Activated CD4-positive, CD25-positive, alpha-beta regulatory T cell treated with anti-CD3 and anti-CD28 coated beads, Interleukin-2, amount 50 U/mL, for 72 hours (primary cell): ENCODE measurements around the gene C6orf15.
A peak's percentile ranks its signal among the peaks of the same experiment; 100 is the strongest.

Experiments used
- DNase-seq: peaks from one replicate; pipeline ENCODE4 v3.0.0; 2021

Gene C6orf15

DNA sequence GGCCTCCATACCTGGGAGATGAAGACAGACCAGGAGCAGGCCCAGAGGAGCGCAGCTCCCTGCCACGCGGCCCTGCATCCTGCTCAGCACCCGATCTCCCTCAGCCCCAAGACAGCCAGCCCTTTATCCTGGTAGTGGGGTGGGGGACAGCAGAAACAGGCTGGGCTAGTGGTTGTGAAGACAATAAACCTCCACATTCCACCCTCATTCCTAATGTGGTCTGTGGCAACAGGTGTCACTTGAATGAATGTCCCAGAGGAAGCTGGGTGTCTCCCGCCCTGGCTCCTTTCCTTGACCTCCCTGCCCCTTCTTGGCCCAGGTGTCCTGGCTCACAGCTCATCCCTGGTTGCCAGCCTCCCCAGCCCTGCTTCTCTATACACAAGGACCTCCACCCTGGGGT is at the start of gene C6orf15:
Gene C6orf15, minus strand, starts transcription at position 98 of the 400 bp plus-strand sequence. Its CDS starts 20 bp downstream, at position 78.
- DNase-seq, result no peak

DNA sequence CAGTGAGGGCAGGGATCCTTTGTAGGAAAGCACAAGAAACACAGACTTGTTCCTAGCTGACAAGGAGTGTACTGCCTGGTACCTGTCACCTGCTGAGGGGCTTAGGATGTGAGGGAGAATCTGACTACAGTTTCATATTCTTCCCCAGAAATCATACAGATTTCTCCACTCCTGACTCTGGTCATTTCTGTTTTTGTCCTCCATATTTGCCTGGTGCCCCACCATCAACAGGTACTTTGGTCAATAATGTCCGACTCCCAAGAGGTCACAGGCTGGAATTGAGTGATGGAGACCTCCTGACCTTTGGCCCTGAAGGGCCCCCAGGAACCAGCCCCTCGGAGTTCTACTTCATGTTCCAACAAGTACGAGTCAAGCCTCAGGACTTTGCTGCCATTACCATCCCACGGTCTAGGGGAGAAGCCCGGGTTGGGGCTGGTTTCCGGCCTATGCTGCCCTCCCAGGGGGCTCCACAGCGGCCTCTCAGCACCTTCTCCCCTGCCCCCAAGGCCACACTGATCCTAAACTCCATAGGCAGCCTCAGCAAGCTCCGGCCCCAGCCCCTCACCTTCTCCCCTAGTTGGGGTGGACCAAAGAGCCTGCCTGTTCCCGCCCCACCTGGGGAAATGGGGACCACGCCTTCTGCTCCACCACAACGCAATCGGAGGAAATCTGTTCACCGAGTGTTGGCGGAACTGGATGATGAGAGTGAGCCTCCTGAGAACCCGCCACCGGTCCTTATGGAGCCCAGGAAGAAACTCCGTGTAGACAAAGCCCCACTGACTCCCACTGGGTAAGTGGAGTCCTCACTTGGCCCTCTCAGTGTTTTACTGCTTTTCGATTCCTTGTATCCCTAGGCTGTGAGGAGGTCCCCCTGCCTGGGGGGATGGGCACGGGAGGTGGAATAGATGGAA is 49.1 kb upstream of the C6orf15 start:
- DNase-seq, result no peak

DNA sequence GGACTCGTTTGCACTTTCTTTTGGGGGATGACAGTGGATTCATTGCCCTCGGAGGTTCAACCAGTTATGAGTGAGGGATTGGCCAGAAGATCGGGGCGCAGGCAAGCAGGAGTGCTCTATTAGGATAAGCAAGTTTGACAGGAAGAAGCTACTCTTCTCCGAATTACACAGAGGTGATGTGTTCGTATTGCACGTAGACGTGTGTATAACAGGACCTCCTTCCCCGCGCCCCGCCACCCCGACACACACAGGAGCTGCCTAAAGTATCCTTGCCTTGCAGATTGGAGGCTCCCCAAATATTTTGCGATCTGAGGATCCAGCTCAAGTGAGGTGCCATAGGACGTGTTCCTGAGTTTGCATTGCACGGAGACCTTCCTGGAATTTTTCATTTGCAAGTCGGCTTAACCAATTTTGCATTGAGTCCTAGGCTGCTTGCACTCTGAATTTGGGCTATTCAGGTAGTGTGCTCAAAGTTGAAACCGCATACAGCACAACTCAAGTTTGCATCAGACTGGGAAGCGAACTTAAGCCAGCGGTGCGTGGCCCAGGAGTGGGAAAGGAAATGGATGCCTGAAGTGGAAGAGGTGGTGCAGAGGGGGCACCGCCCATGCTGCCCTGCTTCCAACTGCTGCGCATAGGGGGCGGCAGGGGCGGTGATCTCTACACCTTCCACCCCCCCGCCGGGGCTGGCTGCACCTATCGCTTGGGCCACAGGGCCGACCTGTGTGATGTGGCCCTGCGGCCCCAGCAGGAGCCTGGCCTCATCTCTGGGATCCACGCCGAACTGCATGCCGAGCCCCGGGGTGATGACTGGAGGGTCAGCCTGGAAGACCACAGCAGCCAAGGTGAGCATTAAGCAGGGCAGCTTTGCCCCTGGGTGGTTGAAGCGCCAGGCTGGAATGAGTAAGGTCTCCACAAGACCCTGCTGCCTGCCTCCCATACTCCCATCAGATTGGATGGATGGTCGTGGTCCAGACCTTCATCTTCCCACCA is 46.8 kb upstream of the C6orf15 start:
- peak; percentile 42 for DNase-seq

DNA sequence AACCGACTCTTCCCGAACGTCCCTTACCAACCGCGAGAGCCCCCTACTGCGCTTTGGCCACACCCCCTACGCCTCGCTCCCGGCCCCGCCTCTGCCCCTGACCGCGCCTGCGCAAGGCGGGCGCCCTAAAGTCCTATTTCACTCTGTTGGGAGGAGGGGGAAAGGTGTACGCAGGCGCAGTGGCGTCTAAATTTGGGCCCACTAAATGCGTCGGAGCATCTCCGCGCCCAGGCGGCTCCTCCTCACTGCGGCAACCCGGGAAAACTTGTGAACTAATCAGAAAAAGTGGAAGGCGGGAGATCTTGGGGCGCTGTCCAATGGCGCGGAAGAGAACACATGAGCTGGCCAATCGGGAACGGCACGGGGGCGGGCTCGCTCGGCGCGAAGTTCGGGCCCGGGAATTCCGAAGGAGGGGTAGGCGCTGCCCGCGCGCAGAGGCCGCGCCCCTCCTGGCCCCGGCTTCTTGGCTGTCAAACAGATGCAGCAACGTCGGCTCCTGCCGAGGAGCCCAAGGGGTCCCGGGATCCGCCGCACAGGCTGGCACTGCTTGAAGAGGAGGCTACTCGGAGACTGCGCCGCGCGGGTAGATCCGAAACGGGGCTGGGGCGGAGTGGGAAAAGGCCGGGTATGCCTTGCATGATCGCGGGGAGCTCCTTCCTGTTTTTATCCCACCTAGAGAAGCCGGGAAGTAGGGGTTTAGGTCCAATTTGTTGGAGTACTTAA is 45.9 kb upstream of the C6orf15 start, which contains the start of gene TCF19:
Gene TCF19, plus strand, starts transcription at position 450 of the 723 bp plus-strand sequence. CDS start 881 bp downstream, outside the sequence.
- DNase-seq, result peak; percentile 99

DNA sequence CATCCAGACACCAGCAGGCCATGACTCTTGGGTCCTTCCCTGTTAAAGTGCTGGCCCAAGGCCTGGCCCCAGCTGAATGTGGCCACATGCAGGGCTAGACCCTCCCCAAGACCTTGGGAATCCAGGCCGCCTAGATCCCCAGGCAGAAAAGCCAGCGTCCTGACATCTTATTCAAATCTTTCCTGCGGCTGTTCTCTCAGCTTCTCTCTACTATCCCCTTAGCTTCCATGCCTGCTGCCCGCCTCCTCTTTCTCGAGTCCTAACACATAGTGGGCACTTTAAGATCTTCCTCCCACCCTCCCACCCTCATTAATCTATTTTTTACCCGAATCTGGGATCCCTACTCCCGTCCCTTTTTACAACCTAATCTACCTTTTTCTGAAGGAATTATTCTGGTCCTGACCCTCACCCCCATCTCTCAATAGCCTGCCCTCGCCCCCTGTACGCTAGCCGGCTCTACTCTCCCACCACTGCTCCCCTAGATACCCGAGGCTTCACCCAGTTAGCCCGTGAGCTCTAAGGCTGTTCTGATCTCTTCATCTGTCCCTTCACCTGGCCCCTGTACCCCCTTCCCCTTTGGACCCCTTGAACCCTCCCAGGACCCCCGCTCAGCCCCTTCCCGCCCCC is 45.3 kb upstream of the C6orf15 start, which contains the start of gene CCHCR1:
Gene CCHCR1, minus strand, starts transcription at position 290 of the 627 bp plus-strand sequence. Its CDS starts 202 bp downstream, at position 88.
- no peak for DNase-seq

DNA sequence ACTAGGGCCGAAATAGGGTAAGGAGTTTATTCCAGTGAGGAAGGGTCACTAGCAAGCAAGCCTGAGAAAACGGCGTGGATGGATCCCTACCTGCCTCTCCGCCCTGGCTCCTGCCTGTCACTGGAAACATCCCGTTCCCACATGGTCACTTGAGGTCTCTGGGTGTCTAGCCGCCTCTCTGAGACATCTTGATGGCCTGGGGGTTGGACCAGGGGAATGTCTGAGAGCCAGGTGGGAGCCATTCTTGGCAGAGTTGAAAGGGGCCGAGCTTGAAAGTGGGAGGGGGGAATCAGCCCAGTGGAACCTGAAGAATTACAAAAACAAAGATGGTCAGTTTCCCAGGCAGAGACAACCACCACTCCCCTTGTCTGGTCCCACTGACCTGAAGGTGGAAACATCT is 44.3 kb upstream of the C6orf15 start:
- DNase-seq, result no peak

DNA sequence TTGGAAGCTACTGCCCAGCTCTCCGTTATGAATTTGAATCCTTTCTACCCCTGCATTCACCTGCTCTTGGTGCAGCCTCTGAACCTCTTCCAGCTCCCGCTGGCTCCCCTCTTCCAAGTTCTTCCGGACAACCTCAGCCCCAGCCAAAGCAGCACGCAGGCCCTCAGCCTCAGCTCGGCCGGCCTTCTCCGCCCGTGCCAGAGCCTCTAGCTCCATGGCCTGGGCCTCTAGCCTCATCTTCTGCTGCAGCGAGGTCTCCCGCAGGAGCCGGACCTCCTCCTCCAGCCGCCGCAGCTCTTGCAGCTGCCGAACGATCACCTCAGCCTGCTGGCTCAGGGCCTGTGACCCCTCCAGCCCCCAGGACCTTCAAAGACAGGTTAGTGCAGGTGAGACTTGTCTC is 42.1 kb upstream of the C6orf15 start:
- DNase-seq, result no peak

DNA sequence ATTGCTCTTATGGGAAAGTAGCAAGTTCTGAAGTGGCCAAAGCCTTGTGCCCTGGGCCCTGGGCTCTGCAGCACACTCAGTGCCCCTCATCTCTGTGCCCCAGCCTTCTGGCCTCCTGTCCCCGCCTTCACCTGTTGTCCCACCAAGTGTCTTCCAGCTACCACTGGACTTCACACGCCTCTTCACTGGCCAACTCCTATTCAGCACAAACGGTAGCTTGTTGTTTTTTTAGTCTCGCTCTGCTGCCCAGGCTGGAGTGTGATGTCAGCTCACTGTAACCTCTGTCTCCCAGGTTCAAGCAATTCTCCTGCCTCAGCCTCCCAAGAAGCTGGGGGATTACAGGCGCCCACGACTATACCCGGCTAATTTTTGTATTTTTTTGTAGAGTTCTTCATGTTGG is 40.4 kb upstream of the C6orf15 start:
- no peak for DNase-seq

DNA sequence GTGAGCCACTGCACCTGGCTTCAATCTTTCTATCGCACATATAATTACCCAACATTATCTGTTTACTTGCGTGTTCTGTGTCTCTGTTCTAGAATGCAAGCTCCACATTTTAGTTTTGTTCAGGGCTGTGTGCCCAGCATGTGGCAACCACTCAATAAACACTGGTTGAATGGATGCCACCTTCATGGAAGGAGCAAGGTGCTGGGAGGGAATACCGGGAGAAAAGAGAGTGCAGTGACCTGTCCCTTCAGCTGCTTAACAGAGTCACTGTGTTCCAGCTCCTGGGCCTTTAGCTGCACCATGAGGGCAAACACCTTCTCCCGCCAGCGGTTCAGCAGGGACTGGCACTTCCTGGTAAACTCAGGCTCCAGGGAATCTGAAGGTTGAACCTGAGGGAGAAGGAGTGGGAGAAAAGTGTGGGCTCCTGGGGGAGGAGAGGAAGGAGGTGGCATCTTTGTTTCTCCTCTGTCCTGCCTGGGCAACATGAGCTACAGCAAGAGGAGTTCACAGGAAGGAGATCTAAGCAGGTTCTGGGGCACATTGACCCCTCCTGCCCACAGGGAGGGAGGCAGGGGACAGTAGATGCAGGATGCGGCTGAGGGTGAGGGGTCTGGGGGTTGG is 37.6 kb upstream of the C6orf15 start:
- no peak for DNase-seq

DNA sequence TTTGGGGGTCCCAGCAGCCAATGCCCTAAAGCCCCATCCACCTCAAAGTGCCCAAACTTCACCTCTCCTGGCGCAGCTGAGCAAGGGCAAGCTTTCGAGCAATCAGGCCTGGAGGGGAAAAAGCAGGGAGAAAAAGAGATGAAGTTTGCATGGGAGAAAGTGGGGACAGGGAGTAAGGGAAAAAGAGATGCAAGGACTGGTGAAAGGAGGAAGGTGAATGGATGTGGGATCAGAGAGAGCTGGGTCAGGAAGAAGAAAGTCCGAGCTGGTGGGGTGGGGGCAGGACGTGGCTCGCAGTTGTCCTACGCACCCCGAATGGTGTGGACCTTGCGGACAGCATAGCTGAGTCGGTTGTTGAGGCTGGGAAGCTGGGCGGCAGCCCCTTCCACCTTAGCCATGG is 33.0 kb upstream of the C6orf15 start:
- DNase-seq, result no peak

DNA sequence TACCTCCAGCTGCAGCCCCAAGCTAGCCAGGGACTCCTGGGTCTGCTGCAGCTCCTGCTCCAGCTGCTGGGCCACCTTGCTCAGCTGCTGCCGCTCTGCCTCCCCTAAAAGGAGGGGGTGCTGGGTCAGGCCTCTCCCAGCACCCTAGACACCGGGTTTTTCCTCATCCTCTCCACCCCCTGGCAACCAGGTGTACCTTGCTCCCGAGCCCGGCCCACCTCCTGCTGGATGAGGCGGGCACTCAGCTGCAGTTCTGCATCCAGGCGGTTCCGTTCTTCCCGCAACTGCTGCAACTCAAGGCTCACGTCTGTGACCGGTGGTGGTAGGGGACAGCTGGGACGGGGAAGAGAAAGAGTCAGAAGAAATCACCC is 32.6 kb upstream of the C6orf15 start:
- no peak for DNase-seq

DNA sequence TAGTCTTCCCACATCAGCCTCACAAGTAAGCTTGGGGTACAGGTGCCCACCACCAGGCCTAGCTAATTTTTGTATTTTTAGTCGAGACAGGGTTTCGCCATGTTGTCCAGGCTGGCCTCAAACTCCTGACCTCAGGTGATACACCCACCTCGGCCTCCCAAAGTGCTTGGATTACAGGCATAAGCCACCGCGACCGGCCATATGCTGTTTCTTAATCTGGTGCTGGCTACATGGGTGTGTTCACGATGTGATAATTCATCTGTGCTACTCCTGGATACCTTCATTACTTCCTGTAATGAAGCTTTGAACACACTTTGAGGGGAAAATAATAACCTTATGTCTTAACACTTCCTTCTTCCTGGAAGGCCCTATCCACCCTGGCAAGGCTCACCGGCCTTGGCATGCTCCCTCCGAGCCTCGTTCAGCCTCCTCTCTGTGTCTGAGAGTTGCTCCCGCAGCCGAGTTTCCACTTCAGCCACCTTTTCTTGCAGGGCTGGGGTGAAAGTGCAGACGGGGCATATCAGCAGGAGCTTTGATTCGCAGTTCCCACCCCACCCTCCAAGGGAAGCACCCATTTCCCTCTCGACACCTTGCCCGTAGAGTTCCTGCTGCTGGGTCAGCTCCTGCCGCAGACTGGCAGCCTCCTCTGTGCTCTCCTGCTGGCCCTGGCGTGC is 32.1 kb upstream of the C6orf15 start:
- no peak for DNase-seq

DNA sequence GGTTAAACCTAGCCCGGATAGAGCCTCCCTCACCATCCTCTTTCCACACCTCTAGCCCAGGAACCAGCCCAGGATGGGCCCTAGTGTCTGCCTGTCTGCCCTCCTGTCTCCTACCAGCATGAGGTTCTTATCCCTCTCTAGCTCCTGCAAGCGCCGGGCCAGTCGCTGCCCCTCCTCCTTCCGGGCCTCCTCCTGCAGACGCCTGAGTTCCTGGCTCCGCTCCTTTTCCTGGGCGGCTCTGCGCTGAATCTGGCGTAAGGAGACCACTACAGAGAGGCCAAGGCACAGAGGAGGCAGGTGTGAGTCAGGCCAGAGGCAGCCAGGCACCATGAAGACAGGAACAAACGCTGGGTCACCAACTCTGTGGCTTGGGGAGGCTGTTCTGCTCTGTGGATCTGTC is 30.8 kb upstream of the C6orf15 start:
- DNase-seq, result no peak

DNA sequence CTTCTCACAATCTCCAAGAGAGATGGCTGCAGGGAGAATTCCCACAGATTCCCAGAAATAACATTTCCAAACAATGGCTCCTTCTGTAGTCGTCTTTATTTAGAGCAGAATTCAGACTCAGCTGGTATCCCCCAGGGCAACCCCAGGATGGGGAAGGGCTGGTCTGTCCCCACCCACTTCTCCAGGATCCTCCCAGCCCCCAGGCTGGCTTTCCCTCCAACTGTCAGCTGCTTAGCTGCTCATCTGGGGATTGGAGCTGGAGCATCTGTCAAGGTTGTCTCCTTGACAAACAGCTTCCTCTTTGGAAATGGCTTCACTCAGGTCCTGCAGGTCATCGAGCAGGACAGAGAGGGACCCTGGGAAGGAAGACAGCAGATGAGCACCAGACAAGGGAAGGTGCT is 30.0 kb upstream of the C6orf15 start:
- DNase-seq, result no peak

DNA sequence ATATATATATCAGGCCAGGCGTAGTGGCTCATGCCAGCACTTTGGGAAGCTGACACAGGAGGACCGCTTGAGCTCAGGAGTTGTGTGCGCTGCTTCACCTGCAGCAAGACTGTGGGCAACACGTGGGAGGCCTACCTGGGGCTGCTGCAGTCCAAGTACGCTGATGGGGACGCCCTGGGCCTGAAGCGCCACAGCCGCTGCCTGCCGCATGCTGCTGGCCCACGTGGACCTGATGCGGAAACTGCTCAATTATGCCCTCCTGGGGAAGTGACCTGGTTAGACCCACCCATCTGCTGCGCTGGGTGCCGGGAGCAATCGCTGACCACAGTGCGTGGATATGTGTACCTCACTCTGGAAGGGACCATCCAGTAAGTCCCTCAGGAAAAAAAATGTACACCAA is 28.3 kb upstream of the C6orf15 start:
- DNase-seq, result no peak

DNA sequence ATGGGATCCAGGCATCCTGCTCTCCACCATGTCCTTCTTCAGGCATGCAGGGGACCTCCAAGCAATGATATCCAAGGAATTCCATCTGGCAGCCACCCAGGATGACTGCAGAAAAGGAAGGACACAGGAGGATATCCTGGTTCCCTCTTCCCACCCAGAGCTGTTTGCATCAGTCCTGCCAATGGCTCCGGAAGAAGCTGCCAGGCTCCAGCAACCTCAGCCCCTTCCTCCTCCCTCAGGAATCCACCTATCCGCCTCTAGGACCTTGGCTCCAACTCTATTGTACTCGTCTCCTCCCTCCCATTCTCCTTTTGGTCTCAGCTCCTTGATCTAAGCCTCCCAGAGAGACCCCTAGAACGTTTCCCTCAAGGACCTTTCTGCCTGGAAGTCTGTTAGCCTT is 27.2 kb upstream of the C6orf15 start:
- DNase-seq, result no peak

DNA sequence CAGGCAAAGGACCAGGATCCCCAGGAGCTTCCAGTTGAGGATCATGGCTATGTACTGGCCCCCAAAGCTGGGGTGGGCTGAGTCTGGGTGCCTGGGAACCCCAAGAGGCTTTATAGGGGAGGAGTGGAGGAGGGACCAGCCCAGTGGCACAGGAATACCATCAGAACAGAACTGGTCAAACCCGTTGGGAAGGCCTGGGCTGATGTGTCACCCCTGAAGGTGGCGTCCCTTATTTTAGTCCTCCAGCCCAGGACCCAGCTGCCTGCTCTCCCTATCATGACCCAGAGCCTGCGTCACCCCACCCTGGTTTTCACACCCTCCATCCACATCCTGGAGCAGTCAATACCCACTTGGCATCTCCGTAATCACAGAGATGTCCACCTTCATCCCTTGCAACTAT is 26.6 kb upstream of the C6orf15 start, which contains the start of gene PSORS1C2:
Gene PSORS1C2, minus strand, starts transcription at position 85 of the 400 bp plus-strand sequence. Its CDS starts 40 bp downstream, at position 45.
- no peak for DNase-seq

DNA sequence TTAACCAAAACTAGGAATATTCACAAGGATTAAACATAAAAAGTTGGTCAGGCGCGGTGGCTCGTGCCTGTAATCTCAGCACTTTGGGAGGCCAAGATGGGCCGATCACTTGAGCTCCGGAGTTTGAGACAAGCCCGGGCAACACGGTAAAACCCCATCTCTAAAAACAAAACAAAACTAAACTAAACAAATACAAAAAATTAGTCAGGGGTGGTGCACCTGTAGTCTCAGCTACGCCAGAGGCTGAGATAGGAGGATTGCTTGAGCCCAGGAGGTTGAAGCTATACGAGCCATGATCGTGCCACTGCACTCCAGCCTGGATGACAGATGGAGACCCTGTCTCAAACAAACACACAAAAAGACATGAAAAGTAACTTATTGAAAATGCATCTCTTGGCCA is 23.3 kb upstream of the C6orf15 start:
- DNase-seq, result no peak

DNA sequence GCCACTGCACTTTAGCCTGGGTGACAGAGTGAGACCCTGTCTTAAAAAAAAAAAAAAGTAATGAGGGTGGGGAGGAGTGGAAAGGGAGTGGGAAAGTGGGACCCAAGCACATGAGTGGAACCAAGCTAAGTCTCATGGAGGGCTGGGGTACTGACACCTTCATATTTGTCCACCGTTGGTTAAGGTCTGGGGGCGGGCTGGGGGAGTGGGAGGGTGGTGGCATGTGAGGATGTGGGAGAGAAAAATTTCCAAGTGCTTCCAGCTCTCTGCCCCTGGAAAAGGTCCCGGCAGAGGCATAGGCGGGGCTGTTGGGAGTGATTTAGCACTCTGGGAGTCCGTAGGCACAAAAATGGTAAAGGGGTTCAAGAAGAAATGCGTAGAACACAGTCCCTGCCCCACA is 20.4 kb upstream of the C6orf15 start:
- DNase-seq, result no peak

DNA sequence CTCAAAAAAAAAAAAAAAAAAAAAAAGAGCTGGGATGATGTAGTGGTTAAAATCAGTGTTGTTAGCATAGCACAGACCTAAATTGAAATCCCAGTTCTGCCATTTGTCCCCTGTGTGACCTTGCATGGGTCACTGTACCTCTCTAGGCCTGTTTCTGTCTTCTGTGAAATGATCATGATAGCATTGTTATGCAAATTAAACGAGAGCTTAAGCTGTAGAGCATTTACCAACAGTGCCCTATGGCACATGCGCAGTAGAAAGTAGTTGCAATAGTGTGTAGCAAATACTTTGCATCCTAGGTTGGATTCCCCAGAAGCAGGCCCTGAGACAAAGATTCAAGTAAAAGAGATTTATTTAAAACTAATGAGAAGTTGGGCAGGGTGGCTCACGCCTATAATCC is 19.2 kb upstream of the C6orf15 start:
- no peak for DNase-seq

DNA sequence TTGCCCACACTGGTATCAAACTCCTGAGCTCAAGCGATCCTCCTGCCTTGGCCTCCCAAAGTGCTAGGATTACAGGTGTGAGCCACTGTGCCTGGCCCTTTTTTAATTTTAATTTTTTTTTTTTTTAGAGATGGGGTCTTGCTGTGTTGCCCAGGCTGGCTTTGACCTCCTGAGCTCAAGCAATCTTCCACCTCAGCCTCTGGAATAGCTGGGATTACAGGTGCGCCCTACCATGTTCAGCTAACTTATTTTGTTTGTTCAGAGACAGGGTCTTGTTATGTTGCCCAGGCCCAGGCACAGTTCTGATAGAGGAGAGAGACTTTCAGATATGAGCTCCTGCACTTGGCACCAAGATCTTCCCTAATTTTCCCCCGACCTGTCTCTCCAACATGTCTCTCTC is 18.4 kb upstream of the C6orf15 start:
- DNase-seq, result no peak
